Activated T-cell treated with anti-CD3 and anti-CD28 coated beads, Interleukin-2, amount 50 U/mL, for 1 hour (primary cell): ENCODE data around the gene PFN2.
A peak's percentile ranks its signal among the peaks of the same experiment; 100 is the strongest.
"Not testable (repeated sequence)": the region's sequence is repeated elsewhere in the genome, so short reads cannot be mapped to it uniquely, and the experiment has no call there.

ENCODE experiments used
- DNase-seq: peaks from one replicate; pipeline ENCODE4 v3.0.0-alpha.2; 2020

PFN2 gene, protein sequence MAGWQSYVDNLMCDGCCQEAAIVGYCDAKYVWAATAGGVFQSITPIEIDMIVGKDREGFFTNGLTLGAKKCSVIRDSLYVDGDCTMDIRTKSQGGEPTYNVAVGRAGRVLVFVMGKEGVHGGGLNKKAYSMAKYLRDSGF

DNA sequence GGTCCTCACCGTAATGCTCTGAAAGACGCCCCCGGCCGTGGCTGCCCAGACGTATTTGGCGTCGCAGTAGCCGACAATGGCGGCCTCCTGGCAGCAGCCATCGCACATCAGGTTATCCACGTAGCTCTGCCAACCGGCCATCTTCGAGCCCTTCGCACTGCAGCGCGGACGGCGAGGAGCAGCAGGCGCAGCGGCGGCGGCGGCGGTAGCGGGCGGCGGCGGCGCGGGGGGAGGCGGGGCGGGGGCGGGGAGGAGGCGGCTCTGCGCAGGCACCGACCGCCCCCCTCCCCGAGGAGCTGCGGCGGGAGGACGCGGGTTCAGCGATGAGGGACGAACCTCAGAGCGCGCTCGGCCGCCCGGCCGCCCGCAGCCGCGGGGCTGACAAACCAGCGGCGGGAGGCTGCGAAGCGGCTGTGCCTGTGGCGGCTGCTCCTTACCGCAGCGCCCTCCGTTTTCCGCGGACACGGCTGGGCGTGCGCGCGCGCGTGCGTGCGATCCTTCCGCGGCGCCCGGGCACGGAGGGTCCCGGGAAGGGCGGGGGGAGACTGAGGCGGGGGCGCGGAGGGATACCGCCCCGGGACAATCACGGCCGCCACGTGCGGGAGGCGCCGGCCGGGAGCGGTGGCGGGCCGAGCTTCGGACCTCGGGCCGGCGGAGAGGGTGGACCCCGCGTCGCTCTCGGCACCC is at the start of gene PFN2:
Gene PFN2, minus strand, starts transcription at position 180 of the 687 bp plus-strand sequence. Its CDS starts 39 bp downstream, at position 141.
- peak; percentile 75 for DNase-seq

GRCh38 chr3:150015901-150016300 is 45.2 kb upstream of the PFN2 start:
- DNase-seq: no peak

DNA sequence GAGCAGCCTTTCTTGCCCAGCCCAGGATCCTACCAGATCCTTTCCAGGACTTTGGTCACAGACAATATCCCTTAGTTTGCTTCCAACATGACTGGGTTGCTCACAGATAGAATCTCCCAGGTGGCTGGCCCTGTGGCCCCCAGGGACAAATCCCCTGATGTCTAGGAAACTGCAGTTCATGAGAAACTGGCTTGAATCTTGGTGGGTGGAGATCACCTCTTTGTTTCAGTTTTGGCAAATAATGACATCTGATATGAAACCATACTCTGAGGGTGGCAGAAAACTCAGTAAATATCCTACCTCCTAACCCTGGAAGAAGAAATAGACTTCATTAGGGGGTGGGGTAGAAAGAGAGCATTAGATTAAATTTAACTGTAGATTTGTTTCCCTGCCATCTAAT is 44.1 kb upstream of the PFN2 start:
- DNase-seq: no peak

GRCh38 chr3:150013801-150014200 is 43.1 kb upstream of the PFN2 start:
- no peak for DNase-seq

DNA sequence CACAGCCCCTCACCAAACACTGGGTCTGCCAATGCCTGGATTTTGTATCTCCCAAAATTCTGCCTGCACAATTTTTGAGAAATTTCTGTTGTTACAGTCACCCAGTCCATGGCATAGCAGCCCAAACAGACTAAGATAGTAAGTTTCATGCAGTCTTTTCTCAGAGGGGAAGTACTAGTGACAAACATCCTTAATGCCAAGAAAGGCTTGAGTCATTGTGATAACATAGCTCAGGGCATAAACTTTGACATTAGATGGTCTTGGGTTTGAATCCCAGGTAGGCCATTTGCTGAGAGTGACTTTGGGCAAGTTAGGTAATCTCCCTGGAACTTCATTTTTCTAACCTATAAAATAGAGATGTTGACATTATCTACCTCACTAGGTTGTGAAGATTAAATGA is 36.1 kb upstream of the PFN2 start:
- no peak for DNase-seq

GRCh38 chr3:150005243-150006112 is 34.8 kb upstream of the PFN2 start:
- no peak for DNase-seq

DNA sequence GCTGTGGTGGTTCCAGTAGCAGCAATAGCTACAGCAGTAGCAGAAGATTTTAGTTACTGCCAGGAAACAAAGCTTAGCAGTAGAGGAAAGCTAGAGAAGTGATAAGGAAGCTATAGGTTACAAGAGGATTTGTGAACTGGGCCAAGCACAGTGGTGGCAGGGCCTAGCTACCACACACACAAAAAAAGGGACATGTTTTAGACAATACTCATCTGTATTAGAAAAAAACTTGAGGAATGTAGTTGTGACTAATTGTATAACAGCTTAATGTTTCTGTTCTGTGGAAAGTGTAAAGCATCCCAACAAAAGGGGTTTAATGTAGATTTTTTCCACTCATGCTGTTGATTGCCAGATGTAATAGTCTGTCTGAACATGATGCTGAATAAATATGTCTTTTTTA is 29.9 kb upstream of the PFN2 start:
- DNase-seq: no peak

- DNase-seq: no peak
These were observed 28.7 kb upstream of the PFN2 start for GRCh38 chr3:149999421-149999820.

GRCh38 chr3:149998946-149999345 is 28.3 kb upstream of the PFN2 start:
- no peak for DNase-seq

GRCh38 chr3:149992416-149993058 is 21.8 kb upstream of the PFN2 start:
- no peak for DNase-seq

- no peak for DNase-seq
These were observed 19.8 kb upstream of the PFN2 start for GRCh38 chr3:149990423-149990948.

GRCh38 chr3:149989307-149989706 is 18.6 kb upstream of the PFN2 start:
- DNase-seq: no peak

DNA sequence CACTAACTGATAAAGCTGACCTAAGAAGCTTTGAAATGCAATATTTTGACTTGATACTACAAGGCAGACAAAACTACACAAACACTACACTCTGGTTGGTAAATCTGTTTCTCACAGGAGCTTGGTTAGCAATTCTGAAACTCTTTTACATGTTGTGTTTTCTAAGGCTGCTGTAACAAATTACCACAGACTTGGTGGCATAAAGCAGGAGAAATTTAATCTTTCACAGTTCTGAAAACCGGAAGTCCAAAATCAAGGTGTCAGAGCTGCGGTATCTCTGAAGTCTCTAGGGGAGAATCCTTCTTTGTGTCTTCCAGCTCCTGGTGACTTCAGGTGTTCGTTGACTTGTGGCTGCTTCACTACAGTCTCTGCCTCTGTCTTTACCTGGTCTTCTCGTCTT is 12.9 kb upstream of the PFN2 start:
- DNase-seq: no peak

DNA sequence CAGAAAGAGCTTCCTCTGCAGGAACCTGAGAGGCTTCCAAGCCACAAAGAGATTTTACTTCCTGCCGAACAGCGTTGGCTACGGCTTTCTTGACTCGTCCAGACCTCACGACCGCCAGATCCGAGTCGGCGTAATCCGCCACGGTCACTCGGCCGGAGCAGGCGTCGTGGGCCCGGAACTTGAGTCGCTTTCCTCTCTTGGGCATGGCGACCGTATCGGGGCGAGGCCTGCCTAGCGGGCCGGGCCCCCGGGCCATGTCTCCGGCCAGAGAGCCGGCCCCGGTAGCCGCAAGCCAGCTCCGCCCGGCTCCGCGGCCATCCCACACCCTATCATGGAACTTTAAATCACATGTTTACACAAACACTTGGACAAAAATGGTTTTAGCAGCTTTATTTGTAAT is 12.4 kb upstream of the PFN2 start:
- DNase-seq: not testable (repeated sequence)

DNA sequence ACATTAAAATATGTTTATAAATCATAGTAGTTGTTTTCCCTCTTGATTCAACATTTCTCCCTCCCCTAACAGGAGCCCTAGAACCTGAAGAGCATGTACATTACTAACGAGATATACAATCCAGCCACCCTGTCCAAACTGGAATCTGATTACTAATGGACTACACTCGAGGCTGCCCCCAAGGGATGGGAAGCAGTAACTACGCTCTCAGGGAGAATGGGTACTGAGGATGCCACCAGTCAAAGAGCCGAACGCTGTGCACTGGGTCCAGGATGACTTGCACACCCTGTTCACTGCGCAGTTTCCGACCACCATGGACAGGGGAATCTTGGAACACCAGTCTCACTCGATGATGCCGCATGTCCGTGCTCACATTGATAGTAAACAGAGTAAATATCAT is 11.3 kb upstream of the PFN2 start:
- DNase-seq: not testable (repeated sequence)

DNA sequence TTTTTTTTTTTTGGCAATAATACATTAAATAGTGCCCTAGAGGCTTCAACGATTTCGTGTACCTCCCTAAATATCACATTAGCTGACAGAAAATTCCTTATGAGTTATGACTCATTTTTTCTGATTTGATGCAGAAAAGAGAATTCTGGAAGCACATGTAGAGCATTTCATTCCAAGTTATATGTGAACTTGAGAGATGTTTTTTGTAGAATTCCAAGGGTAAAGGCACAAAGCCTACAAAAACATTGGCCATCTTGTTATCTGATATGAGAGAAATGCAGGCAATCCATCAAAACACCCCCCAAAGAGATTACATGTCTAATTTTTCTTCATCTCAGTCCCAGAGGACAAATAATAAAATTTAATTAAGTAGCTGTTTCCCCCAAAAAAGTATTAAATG is 6.7 kb upstream of the PFN2 start:
- no peak for DNase-seq

DNA sequence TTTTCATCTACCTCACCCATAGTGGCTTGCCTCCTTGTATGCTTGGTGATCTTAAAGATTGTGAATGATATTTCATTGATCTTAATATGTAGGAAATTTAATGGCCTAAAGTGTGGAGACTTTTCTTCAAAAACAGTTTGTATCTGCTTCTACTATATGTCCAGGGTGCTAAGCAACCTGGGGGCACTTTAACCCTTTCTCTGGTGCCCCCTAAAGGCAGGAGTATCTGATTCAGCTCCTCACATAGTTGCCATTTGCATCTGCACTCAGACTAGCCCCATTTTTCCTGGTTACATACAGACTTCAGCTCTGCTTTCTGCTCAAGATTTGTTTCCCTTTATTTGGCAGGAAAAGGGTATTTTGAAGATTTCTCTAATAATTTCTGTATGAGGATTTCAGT is 5.2 kb upstream of the PFN2 start:
- no peak for DNase-seq

GRCh38 chr3:149971403-149972075 is 844 bp upstream of the PFN2 start:
- DNase-seq: peak; percentile 55

DNA sequence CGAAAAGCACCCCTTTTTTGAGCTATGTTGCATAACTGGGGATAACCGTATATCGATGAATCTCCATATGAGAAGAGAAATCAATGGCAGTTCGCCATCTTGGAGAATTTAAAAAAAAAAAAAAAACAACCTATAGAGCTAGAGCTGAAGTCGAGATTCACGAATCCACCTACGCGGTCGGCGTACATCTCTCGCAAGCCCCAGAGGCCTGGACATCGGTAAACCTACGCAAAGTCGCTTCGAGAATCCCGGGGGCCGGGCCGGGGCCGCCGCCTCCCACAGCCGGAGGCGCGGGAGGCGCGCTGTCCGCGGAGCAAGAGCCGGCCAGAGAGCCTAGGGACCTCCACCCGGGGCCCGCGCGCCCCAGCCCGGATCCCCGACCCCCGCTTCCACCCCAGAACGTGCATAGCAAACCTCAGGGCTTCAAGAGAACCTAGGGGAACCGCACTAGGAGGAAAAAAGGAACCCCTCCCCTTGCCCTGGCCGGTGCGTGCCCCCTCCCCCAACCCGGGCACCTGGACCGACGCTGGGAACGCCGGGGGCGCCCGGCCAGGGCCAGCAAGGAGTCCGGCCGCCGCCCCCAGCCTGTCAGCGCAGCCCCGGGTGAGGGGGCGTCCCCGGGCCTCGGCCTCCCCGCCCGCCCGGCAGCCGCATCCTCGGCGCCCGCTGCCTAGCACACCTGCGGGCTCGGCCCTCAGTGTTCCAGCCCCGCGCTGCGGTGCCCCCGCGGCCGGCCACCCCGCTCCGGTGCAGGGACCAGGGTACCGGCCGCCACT is 567 bp downstream of the PFN2 start:
- DNase-seq: peak; percentile 84

DNA sequence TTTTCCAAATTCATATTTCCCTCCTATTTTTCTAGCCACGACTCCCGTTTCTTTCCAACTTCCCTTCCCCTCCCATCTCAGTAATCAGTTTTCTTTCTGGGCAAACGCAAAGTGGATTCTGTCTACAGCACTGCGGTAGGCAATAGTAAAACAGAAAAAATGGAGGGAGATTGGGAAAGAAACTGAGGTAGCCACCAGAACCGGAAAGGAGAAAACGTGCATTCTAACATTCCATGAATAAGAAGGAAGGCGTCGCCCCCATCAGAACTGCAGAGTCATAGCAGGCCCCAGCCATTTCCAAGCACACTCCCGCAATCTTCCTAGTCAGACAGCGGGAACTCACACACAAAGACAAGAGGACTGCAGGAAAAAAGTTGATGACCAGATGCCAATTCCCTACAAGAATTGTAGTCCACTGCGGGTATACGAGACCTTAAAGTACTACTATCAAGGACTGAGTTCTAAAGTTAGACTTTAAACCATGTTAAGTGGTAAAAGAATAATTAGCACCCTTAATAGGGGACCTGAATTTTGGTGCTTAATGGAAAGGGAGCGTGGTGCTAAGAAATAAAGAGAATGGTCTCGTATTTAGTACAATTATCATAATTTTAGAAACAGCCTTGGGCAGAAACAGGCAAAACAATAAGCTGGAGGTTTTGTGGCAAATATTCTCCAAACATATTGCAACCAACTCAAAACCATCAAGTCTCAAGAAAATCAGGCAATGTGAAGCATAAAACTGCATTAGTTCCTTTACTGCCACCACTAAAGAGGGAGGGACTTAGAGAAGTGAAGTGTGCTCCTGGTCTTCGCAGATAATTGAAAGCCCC is 1.4 kb downstream of the PFN2 start:
- no peak for DNase-seq

DNA sequence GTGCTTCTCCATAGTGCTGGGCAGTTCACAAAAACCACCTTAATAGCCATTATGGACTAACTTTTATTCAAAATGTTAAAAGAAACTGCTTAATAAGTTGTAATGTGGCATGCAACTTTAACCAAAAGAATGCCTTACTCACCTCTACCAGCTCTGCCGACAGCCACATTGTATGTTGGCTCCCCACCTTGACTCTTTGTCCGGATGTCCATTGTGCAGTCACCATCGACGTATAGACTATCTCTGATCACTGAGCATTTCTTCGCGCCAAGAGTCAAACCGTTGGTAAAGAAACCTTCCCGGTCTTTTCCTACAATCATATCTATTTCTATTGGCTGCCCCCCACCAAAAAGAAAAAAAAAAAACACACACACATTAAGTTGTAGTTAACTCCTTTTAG is 2.5 kb downstream of the PFN2 start:
- no peak for DNase-seq
